Bone marrow (tissue), 2 donors: ENCODE data around the gene ETDC.

ENCODE experiments used
- DNase-seq, 2 donors: peaks; one replicate each; lab custom pipeline; 2025; lab: John Stamatoyannopoulos, UW

ETDC gene

DNA sequence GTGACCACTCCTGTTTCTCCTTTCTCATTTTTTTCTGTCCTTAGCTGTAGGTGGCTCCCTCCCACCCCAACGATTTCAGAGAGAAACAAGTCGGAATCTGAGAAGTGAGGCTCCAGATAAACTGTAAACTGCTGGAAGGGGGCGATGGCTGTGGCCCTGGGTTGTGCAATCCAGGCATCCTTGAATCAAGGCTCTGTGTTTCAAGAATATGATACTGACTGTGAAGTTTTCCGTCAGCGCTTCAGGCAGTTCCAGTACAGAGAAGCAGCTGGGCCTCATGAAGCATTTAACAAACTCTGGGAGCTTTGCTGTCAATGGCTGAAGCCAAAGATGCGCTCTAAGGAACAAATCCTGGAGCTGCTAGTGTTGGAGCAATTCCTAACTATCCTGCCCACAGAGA lies 37.7 kb downstream of the ETDC start:
- DNase-seq = no peak

DNA sequence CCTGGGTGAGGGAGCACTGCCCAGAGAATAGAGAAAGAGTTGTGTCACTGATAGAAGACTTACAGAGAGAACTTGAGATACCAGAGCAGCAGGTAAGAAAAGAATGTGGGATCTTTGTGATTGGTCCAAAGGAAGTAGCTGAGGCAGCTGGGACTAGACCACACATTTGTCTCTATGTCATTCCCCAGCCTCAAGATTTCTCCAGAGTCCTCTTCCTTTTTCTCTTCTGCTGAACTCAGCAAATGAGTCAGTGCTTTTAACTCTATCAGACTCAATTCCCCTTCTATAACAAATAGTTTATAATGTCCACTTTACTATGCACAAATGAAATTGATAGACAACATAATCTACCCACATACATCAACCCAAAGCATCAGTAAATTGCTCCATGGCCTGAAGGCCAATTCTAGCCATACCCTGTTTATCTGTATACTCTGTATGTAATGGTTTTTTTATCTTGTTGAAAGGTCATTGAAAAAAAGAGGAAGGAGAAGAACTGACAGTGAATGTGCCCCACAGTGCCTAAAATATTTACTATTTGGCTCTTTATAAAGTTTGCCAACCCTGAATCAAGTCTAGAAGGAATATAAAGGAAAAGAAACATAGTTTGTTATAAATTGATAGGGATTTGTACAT lies 38.2 kb downstream of the ETDC start:
- DNase-seq = no peak

DNA sequence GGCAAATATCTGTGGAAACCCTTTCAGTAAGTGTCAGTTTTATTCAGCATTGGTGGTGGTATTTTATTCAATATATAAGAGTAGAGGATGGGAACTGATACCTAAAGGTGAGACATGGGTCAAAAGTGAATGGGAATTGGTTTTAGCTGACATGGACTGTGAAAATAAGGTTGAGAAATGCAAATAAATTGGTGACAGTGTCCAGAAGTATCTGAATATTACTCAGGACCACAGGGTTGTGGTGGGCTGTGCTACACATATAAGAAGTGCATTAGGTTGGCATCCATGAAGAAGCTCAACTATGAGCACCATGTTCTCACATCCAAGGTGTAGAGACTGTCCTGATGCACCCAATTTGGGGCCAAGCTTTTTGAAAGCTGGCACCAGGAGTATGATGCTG lies 45.0 kb downstream of the ETDC start:
- no peak for DNase-seq
